COR-L47 (cell line): ENCODE measurements around the gene HELZ.
A peak's percentile ranks its signal among the peaks of the same experiment; 100 is the strongest.
"Not testable (repeated sequence)": the region's sequence is repeated elsewhere in the genome, so short reads cannot be mapped to it uniquely, and the experiment has no call there.

Source experiments
- DNase-seq: peaks from one replicate; lab custom pipeline; 2025; lab: John Stamatoyannopoulos, UW

The HELZ gene

DNA sequence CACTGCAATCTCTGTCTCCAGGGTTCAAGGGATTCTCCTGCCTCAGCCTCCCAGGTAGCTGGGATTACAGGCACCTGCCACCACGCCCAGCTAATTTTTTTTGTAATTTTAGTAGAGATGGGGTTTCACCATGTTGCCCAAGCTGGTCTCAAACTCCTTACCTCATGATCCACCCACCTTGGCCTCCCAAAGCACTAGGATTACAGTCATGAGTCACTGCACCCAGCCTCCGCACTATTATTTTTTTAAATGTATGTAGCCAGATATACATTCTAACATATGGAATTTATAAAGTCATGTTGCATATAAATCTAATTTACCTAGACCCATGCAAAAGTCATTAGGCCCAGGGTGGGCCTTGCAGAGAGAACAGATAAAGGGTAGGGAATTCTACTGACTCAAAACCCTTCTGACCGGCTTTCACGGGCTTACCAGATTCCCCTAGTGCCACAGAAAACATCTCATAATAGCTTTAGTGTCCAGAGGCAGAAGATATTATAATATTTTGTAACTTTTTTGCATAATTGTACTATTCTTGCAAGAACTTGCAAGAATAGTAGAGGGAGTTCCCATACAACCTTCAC, 20.5 kb upstream of the HELZ start:
- no peak for DNase-seq

DNA sequence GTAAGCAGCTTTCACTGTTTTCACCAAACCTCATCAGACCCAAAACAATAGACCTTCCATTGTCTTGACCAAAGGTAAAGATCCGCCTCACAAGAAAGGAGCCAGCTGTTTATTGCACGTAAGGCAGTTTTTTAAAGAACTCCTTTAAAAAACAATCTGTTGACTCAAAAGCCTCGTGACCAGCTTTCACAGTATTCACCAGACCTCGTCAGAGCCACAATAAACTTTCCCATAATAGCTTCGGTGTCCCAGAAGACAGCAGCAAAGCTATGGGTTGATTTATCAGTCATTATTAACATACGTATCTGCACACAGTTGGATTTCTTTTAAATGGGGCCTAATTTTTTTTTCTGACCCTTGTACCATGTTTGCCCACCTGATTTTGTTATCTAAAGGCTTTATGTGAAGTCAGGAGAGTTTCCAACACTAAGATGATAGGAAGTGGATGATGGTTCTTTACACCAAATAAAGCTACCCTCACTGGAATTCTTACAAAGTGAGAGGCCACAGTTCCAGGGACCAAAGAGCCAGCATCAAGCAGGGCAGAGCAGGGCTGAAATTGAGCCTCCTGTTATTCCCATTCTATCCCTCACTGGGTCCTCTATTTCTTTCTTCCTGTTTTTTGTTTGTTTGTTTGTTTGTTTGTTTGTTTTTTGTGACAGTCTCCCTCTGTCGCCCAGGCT, 17.6 kb upstream of the HELZ start:
- DNase-seq: no peak

DNA sequence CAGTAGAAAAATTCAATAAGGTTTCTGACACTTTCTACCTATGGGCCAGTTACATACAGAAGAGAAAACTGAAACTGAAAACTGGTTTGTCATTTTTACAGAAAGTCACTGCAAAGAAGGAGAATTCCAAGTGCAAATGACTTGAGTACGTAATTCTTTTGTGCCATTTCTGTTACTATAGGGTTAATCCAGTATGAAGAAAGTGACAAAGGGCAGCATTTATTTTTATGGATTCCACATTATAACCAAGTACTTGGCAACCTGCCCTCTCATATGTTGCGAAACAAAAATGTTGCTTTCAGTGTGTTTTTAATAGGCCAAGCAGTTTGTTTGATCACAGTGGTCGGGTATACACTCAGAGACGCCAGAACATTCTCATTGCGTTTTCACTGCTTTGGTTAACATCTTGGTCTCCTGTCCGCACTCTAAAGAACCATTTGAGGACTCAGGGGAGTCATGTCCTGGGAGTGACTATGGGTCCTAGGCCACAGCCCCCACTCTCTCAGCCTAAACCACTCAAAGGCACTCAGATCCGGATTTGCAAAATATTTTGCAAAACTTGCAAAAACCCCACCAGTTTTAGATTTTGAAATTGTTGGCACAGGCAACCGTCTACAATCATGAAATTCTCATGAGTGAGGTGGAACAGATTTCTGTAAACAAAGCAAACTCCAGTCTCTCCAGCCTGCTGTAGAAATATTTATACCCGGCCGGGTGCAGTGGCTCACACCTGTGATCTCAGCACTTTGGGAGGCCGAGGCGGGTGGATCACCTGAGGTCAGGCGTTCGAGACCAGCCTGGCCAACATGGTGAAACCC, 15.4 kb upstream of the HELZ start:
- no peak for DNase-seq

DNA sequence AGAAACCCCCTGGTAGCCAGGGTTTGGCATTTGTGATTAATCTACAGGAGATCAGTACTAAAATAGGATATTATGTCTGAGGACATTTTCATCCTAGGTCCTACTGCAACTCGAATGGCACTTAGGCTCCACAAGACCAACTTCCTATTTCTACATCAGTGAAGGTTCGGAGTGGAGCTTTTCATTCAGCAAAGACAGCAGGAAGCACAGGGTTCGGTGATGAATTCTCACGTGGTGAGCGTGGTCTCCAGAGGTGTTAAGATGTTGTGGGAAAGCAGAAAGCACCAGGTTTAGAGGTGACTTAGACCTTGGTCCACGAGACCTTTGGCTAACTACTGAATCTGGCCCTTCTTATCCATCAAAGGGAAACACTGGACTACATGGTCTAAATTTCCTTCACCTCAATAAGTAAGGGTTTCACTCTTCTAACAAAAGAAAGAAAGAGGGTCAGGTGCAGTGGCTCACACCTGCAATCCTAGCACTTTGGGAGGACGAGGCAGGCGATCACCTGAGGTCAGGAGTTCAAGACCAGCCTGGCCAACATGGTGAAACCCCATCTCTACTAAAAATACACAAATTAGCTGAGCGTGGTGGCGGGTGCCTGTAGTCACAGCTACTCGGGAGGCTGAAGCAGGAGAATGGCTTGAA, 13.9 kb upstream of the HELZ start:
- no peak for DNase-seq

DNA sequence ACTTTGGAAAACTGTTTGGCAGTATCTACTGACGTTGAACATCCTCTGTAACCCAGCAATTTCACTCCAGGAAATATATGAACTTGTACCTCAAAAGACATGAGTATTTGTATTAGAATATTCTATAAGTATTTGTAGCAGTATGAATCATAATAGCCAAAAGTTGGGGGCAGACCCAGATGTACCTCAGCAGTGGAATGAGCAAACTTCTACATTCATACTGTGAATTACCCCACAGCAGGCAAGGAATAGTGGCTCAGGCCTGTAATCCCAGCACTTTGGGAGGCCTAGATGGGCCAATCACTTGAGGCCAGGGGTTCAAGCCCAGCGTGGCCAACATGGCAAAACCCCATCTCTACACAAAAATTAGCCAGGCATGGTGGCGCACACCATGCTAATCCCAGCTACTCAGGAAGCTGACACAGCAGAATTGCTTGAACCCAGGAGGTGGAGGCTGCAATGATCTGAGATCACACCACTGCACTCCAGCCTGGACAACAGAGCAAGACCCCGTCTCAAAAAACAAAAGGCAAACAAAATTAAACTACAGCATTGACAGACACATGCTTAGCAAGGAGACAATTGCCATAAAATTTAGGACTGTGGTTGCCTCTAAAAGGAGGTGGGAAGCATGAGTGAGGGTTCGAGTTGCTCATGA, 11.2 kb upstream of the HELZ start:
- no peak for DNase-seq

DNA sequence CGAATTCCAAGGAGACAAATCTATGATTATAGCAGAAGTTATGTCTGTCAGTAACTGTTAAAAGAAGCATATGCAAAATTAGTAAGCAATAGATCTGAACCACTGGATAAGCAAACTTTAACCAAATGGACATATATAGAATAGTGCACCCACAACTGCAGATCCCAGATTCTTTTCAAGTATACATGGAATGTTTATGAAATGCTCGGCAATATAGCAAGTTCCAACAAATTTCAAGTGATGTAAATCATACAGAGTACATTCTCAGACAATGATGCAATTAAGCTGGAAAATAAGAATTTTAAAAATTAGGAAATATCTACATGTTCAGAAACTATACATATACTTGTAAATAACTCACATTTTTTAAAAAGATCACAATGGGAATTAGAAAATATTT, 8.4 kb upstream of the HELZ start:
- no peak for DNase-seq

DNA sequence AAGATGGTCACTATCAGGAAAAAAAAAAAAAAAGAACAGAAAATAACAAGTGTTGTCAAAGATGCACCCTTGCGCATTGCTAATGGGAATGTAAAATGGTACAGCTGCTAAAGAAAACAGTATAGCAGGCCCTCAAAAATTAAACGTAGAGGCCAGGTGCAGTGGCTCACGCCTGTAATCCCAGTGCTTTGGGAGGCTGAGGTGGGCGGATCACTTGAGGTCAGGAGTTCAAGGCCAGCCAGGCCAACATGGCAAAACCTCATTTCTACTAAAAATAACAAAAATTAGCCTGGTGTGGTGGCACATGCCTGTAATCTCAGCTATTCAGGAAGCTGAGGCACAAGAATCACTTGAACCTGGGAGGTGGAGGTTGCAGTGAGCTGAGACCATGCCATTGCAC, 6.6 kb upstream of the HELZ start:
- DNase-seq: not testable (repeated sequence)

DNA sequence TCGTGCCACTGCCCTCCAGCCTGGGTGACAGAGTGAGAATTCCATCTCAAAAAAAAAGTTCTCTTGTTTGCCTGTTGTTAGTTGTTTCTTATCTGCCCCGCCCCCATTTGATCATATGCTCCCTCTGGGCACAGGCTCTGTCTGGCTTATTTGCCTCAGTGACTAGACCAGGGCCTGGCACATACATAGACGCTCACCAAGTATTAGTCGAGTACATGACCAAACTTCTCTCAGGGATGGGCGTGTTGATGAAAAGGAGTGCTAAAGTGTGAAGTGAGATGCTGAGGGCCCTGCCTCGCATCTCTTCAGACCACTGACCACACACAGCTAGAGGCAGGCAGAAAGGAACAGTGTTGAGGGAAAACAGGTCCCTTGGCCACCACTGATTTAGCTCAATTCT, 3.3 kb upstream of the HELZ start:
- no peak for DNase-seq

DNA sequence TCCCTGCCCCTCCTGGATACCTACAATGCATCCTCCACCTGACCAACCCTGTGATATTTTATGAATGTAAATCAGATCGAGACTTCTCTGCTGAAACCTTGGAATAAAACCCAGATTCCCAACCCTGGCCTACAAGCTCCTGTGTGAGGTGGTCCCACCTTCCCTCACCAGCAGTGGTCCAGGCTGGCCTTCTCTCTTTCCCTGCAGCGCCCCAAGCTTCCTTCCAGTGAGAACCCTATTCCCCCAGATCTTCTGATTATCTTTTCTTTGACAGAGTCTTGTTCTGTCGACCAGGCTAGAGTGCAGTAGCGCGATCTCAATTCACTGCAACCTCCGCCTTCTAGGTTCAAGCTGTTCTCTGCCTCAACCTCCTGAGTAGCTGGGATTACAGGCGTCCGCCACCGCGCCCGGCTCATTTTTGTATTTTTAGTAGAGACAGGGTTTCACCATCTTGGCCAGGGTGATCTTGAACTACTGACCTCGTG, 2.5 kb upstream of the HELZ start:
- DNase-seq: no peak

DNA sequence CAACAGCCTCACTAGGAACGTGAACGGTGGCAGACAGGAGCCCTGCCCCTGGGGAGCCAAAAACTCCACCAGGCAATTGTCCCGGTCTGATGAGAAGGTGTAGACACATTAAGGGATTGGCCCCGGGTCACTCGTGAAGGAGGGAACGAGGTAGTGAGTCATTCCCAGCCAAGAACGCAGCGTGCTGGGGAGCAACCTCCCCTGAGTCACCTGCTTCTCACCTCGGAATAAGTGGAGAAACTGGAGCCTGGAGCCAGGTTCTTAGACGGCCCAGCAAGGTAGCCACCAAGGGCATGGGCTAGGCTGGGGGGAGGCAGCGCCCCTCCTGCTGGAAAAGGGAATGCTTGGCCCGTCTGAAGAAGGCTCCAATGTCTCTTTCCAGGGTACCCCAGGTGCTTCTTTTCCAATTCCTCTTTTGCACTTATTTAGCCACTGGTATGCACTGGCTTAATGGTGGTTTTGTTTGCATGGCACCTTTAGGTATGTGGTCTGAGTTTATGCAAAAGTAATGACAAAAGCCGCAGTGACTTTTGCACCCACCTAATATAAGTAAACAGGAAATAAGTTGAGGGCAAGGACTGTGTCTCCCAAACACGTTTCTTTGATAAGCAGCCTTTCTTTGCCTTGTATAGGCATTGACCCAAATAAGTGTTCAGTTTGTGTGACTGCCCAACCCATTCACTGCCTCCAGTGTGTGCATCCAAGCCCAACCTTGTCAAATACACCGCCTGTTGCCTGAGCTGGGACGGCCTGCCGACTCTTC, 1.8 kb upstream of the HELZ start:
- no peak for DNase-seq

DNA sequence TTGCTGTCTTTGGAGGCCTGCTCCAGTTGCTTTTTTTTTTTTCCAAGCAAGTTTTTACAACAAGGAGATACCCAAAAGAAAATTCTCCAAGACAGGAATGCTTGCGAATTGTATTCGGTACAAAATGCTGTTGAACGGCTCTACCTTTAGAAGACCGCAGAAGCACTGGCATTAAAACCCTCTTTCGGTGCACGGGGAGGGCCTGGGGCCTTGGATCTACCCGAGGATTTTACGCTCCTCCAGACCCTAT, 1.3 kb upstream of the HELZ start:
- DNase-seq: no peak

DNA sequence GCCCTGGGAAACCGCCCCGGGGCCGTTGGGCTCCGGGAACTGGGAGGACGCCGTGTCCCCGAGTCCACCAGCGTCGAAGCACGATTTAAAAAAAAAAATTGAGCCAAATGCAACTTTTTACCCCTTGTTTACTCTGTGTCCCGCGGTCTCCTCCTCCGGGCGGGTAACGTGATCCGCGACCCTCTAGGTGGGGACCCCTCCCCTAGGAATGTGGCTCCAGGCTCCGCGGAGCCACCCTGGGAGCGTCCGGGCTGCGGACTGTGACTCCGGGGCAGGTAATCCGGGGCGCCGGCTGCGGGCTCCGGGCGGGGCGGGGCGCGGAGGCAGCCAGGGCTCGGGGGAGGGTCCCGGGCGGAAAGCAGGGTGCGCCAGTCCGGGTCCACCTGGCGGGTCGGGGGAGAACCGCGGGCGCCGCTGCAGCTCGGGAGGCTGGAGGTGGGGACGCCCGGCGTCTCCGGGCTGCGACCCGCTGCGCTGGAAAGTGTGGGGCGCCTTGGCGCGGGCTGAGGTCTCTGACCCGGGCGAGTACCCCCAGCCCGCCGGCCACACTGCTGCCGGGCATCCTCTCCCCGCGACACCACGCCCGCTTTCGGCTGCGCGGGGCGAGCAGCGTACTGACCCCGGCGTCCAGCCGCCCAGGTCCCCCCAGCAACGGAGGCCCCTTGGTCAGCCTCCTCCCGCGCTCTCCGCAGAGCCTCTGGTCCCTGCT, 852 bp upstream of the HELZ start:
- DNase-seq: peak; percentile 4

DNA sequence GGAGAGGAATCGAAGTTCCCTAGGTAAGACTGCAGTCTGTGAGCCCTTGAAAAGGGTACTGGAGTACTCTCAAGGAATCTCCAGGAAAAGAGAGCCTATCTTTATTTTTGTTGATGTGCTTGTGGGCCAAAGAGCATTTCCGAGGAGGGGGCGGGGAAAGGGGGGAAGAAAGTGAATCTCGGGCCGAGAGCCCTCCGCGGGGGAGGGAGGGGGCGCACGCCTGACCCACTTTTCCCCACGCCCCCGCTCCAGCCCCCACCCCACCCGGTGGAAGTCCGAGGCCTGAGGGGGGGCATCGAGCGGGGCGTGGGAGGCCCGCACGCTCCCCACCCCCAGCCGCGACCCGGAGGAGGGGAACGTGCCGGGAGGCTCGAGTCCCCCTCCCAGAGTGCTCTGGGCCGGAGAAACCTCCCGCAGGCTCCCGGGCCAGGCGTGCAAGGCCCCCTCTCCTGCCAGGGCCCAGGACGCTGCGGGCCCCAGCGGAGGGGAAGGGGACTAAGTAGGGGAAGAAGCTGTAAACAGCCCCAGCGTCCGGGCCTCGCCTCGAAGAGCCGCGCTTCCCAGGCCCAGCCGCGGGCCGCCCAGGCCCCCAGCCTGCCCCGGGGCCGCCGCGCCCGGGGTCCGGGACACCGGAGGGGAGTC, 444 bp downstream of the HELZ start:
- DNase-seq: no peak

DNA sequence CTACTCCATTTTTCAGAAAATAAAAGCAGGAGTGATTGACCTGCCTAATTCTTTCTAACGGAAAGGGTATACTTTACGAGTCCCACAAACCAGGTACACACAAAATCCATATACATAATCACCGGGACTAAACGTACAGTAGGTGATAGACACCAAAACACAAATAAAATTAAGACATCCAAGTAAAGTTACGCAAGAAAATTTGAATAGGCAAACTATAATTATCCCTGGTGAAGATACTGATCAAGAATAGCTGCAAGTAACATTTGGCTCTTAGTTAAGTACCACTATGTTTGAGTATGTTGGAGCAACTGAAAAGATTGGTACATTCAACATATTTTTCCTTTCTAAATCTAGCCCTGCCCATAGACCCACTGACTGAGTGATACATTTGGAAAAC, 1.7 kb downstream of the HELZ start:
- DNase-seq: no peak

DNA sequence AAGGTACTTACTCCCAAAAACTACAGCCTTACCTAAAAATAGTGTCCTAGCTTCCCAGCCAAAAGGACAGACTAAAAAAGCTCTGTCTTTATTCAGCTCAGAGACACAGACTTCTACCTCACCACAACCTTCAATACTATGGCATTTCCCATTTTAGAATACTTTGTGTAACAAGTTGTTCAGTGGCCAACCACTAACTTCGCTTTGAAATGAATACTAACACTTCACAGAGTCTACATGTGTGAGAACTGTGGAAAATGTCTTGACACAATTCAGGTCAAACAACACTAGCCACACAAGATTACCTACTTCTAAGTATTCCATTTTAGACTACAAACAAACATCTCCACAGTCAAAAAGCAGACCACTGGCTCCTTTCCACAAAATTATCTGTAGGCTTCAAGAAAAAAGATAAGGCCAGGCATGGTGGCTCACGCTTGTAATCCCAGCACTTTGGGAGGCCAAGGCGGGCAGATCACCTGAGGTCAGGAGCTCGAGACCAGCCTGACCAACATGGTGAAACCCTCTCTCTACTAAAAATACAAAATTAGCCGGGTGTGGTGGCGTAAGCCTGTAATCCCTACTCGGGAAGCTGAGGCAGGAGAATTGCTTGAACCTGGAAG, 3.2 kb downstream of the HELZ start:
- DNase-seq: no peak

DNA sequence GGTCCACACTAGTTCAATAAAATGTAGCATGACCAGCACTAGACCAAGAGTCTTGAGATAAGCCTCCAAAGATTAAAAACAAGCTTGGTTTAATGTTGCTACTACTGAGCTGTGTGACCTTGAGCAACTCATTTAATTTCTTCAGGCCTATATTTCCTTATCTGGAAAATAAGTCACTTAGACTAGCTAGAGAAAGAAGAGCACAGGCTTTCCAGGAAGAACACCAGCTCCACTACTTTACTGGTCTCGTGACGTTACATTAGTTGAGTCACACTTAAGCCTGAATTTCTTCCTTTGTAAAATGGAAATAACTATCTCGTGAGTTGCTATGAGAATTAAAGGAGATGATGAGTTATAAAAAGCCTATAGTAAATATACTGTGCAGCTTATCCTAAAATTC, 5.4 kb downstream of the HELZ start:
- DNase-seq: no peak

DNA sequence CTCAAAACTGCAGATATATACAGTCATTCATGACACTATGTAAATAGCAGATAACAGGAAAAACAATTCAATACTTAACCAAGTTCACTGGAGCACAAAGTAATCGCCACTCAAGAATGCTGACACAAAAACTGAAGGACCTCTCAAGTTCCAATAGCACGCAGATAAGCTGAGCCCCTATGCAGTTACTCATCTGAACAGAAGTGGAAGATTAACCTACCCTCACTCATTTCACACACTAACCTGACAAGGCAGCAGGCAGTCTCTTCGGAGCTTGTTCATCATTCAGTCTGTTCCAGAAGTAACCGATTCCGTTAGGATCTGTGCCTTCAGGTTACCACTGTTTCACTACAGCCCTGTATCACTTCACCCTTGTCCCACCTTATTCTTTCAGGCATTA, 6.0 kb downstream of the HELZ start:
- DNase-seq: no peak

DNA sequence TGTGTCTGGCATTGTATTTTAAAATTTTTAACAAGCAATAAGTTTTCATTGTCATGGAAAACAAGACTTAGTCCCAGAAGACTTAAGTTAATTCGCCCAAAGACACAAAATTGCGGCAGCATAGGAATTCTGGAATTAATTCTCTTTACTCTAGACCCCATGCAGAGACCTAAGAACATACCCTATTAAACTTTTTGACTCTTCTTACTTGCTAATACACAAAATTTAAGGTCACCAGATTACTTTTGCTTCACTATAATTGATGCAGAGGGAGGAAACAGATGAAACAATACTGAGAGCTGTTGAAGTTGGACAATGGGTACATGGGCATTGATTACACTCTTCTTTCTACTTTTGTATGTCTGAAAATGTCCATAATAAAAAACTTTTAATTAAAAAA, 12.6 kb downstream of the HELZ start:
- DNase-seq: no peak

DNA sequence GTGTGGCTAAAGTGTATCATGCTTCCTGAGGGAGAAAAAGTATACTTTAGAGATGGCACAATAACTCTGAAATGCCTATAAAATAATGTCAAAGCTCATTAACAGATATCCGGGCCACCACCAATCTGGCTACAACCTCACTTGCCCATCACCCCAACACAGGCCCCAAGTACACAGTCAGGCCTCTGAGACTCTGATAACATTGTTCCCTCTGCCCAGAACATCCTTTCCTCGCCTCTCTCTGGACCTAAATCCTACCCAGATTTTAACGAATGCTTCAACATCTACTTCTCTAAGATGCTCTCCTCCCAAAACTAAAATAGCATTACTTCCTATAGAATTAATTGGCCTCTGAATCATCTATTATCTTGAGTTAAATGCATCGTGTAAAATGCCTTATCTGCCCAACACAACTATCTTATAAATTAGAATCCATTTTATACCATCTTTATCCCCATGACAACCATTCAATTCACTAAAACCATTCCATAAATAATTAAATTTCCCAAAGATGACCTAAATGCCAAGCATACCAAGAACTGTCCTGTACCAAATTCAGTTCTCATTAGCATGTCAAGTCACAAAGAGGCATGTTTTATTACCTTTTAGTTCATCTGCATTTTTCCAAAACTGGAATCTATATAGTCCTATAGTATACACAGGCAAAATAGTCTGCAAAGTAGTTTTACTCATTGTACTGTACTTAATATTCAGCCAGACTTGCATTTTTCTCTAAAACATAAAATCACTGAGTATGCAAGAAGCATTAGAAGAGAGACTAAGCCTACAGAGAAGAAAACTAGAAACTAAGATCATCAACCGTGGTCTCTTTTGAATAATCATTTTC, 15.7 kb downstream of the HELZ start:
- DNase-seq: no peak
